GM10266 (cell line): ENCODE measurements around the gene SMC1B.
"Not testable (repeated sequence)": the region's sequence is repeated elsewhere in the genome, so short reads cannot be mapped to it uniquely, and the experiment has no call there.

Experiments
- DNase-seq: peaks from one replicate; pipeline ENCODE4 v3.0.0; 2012; ENCODE audit errors: extremely low spot score
- CTCF ChIP-seq: IDR thresholded peaks from 2 replicates; pipeline ENCODE4 v1.5.1; 2012; ENCODE audit warnings: mild to moderate bottlenecking, low read depth; ENCODE audit not compliant: control insufficient read depth, insufficient read depth; ENCODE audit errors: missing control alignments

SMC1B gene

GRCh38 chr22:45357490-45357889 is 55.9 kb downstream of the SMC1B start:
- TF ChIP-seq CTCF: no peak
- no peak for DNase-seq

DNA sequence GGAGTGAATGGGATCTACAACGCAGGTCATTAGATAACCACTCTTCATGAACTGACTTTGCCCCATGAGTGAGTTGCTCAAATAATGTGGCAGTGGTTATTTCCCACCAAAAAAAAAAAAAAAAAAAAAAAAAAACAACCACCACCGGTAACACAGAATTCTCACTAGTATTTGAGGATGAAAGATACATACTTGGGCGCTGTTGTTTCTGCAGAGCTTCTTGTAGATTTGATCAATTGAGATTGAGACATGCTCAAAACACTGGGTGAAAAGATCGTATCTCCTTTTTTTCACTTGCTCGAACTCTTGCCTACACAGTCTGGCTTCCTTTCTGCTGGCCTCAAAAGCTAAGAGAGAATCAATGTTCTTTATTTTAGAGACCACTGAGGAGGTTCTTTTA is 59.6 kb downstream of the SMC1B start:
- TF ChIP-seq CTCF: no peak
- no peak for DNase-seq

DNA sequence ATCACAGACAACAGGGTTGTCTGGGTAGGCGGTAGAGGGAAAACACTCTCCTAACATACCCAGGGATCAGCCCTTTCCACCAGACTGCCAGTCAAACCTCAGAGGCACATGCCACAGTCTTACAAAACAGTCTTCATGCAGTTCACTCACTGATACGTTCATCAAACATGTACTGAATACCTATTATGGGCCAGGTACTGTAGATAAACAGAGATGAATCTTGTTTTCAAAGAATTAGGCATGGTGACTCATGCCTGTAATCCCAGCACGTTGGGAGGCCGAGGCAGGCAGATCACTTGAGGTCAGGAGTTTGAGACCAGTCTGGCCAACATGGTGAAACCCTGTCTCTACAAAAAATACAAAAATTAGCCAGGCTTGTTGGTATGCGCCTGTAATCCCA is 60.6 kb downstream of the SMC1B start:
- not testable (repeated sequence) for DNase-seq

DNA sequence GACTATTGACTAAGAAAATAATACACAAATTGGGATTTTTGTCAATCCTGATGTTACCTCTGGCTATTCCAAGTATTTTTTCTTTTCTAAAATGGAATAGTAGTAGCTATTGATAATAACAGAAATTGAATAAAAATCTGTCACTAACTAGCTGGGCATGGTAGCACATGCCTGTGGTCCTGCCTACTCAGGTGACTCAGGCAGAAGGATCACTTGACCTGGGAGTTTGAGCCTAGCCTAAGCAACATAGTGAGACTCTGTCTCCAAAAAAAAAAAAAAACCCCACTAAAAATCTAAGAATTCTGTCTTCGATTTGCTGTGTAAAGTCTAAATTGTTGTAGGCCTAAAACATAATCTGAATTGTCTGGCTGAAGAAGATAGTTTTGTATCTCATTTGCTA is 61.4 kb downstream of the SMC1B start:
- no peak for TF ChIP-seq CTCF
- DNase-seq: no peak

DNA sequence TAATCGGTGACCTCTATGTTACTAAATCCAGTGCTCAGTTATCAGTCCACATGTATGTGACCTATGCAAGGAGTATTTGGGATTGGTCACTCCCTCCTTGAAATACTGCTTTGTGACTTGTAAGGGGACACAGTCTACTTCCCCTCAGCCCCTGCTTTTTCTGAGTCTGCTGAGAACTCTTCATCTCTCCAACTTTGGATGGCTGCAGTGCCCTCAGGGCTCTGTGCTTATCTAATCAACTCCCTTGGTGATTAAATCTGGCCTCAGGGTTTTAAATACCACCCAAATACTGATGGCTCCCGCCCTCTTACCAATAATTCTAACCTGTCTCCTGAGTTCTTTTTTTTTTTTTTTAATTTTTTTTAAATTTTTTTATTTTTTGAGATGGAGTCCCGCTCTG is 63.5 kb downstream of the SMC1B start:
- no peak for DNase-seq
- TF ChIP-seq CTCF: no peak

DNA sequence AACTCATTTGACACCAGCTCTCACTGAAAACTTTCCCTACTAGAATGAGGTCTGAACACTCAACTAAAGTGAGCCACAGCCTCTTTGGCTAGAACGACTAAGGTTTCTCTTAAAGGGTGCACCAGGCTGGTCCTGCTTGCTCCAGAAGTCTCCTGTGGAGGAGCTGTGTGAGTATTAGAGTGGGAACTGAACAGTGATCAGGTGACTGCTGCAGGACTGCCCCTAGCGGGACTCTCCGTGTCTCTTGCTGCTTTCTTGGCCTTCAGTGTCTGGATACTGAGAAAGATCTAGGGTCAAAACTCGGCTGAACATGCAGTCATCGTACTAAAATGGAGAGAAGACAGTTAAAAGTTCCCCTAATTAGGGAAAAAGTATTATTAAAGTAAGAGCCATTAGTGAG is 69.1 kb downstream of the SMC1B start:
- TF ChIP-seq CTCF: no peak
- no peak for DNase-seq

DNA sequence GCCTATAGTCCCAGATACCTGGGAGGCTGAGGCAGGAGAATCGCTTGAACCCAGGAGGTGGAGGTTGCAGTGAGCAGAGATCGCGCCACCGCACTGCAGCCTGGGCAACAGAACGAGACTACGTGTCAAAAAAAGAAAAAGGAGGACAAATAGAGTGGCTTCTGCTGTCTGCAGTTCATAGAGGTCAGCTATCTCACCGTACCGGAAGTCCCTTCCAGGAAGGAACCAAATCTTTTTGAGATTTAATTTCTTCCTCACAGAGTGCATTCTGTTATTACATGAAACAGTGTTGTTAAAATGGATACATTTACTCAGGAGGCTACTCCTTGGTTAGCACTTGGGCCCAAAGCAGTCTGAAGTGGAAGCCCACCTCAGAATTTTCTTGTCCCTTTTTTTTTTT is 70.3 kb downstream of the SMC1B start:
- TF ChIP-seq CTCF: no peak
- DNase-seq: no peak

DNA sequence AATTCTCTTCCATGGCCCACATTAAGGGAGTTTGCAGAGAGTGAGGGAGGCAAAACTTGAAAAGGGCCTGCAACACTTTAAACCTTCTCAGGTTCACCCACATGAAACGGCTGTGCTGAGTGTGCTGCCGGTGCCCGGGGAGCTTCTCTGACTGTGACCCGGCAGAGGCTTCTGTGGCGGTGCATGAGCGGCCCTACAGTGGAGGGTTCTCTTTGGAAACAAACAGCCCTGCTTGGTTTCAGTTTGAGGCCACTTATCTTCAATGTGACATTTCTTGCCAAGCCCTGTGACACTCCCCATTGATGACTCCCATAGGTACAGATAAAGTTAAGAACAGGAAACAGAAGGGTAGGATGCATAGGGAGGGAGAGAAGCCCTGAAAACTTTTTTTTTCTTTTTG is 71.9 kb downstream of the SMC1B start:
- no peak for TF ChIP-seq CTCF
- no peak for DNase-seq
